K562 (cell line): ENCODE data around the gene CRYBB1. TPM values are rescaled to one million over a fixed set of nuclear protein-coding genes. Genes with fewer than 3 reads are reported as not detected.

Experiments used
- ATAC-seq: fragments of 200-7000 bp; cut with Tn5 transposase; 3 replicates; pipeline ENCODE4 v1.9.1; 2020; ENCODE audit warnings: moderate library complexity
- BruUV-seq: library from RNA; stranded (reverse); fragments of 400-500 nt; replicated peaks from 2 replicates; lab custom pipeline; 2021; lab: Mats Ljungman, UMichigan
- CTCF ChIA-PET: fragments of 300-600 bp; formaldehyde crosslinking; extraction: SDS; loops from one replicate; lab custom pipeline; 2021; ENCODE audit warnings: low intra/inter-chr PET ratio; lab: Yijun Ruan, JAX
- POLR2A ChIA-PET: fragments of 300-600, 350-650 bp; sonication (Branson Sonifier 250); formaldehyde crosslinking; extraction: SDS; loops from one replicate; lab custom pipeline; 2021; ENCODE audit warnings: antibody characterized with exemption, inconsistent platforms; lab: Yijun Ruan, JAX
- DNase-seq, 4 experiments: peaks; one replicate each; pipeline versions ENCODE4 v3.0.0 to v3.0.0-alpha.2; 2011 to 2018; ENCODE audit warnings: low spot score in 3 of 4, mixed read lengths in 3 of 4; ENCODE audit errors: extremely low read depth in 1 of 4
- FAIRE-seq: peaks from 2 replicates; lab custom pipeline; 2011; peaks lifted over from hg19 to GRCh38; lab: Jason Lieb, UNC
- H2AFZ ChIP-seq: 2 replicates; pipeline ENCODE4 v1.6.0; 2011; ENCODE audit warnings: low read depth, low read length, control low read depth, inconsistent platforms
- H3K27ac ChIP-seq: fragments of 200-600 bp; 3 replicates; pipeline ENCODE4 v1.8.0; 2011; ENCODE audit warnings: low read depth, mild to moderate bottlenecking, control low read depth, inconsistent platforms, low read length, moderate library complexity, mixed read lengths; ENCODE audit errors: extremely low read depth
- H3K27me3 ChIP-seq, 2 experiments: fragments of 300-600 bp in 1 of 2; 2 replicates in 1 of 2; 3 replicates in 1 of 2; pipeline versions ENCODE4 v1.6.0 to v1.8.0; 2011; ENCODE audit warnings: inconsistent platforms in 2 of 2, low read length in 2 of 2, mild to moderate bottlenecking in 1 of 2, mixed read lengths in 1 of 2, moderate library complexity in 1 of 2; ENCODE audit not compliant: control insufficient read depth in 2 of 2, insufficient read depth in 2 of 2
- H3K36me3 ChIP-seq: fragments of 300-600 bp; 3 replicates; pipeline ENCODE4 v1.8.0; 2011; ENCODE audit warnings: mild to moderate bottlenecking, low read length, inconsistent platforms; ENCODE audit not compliant: control insufficient read depth, insufficient read depth
- H3K4me1 ChIP-seq, 2 experiments: fragments of 200-600 bp in 1 of 2; replicated peaks in 1 of 2; 2 replicates in 1 of 2; 3 replicates in 1 of 2; pipeline versions ENCODE4 v1.5.1 to v1.8.0; 2011; ENCODE audit warnings: inconsistent platforms in 2 of 2, low read length in 2 of 2, mild to moderate bottlenecking in 1 of 2, mixed read lengths in 1 of 2, moderate library complexity in 1 of 2; ENCODE audit not compliant: control insufficient read depth in 2 of 2, insufficient read depth in 2 of 2
- H3K4me2 ChIP-seq: 2 replicates; pipeline ENCODE4 v1.6.1; 2011; ENCODE audit warnings: low read length, control low read depth, inconsistent platforms, mixed read lengths; ENCODE audit not compliant: insufficient read depth
- H3K4me3 ChIP-seq: fragments of 200-600 bp; sonication (generic), shearing (Covaris generic); 2 replicates; pipeline ENCODE4 v1.5.1; 2016; ENCODE audit warnings: control low read depth, inconsistent platforms
- H3K79me2 ChIP-seq: fragments of 200-600 bp; 3 replicates; pipeline ENCODE4 v1.8.0; 2011; ENCODE audit warnings: low read length, inconsistent platforms; ENCODE audit not compliant: control insufficient read depth, insufficient read depth
- H3K9ac ChIP-seq, 2 experiments: 2 replicates each; pipeline versions ENCODE4 v1.6.0 to v1.6.1; 2011; ENCODE audit warnings: low read depth in 2 of 2, low read length in 2 of 2, control low read depth in 1 of 2, inconsistent platforms in 1 of 2, mild to moderate bottlenecking in 1 of 2, mixed read lengths in 1 of 2; ENCODE audit not compliant: insufficient read depth in 1 of 2
- H3K9me1 ChIP-seq: one replicate; pipeline ENCODE4 v1.6.0; 2011; ENCODE audit warnings: inconsistent platforms, mild to moderate bottlenecking, low read length, moderate library complexity; ENCODE audit not compliant: control insufficient read depth, insufficient read depth
- H3K9me3 ChIP-seq: replicated peaks from 2 replicates; pipeline ENCODE4 v1.5.1; 2011; ENCODE audit warnings: low read depth, low read length, inconsistent platforms; ENCODE audit not compliant: control insufficient read depth, insufficient read depth
- H4K20me1 ChIP-seq: replicated peaks from 2 replicates; pipeline ENCODE4 v1.6.1; 2011; ENCODE audit warnings: low read length, inconsistent platforms, mixed read lengths; ENCODE audit not compliant: control insufficient read depth, insufficient read depth
- HDAC8 ChIP-seq: fragments of 450-650 bp; IDR thresholded peaks from 2 replicates; pipeline ENCODE4 v1.6.1; 2016; ENCODE audit warnings: mild to moderate bottlenecking, missing genetic modification characterization, moderate library complexity, missing compliant biosample characterization
- RBM25 ChIP-seq: fragments of 200-400 bp; formaldehyde crosslinking; IDR thresholded peaks from 2 replicates; pipeline ENCODE4 v1.6.1; 2018; ENCODE audit warnings: low read length, low read depth, moderate library complexity; ENCODE audit not compliant: severe bottlenecking
- WGBS: fragments of 100-300 bp; shearing (Covaris generic); methylation state at CpG from one replicate; pipeline ENCODE4 v1.1.6; 2016; ENCODE audit warnings: low coverage, mixed read lengths; ENCODE audit not compliant: insufficient coverage; ENCODE audit errors: missing lambda C conversion rate; 5-methylcytosine and 5-hydroxymethylcytosine counted together
- in situ Hi-C: fragments of 300-500 bp; cut with MboI; formaldehyde crosslinking; loops from 4 replicates; pipeline ENCODE4 v1.15.0; 2018; ENCODE audit warnings: inconsistent platforms, mixed read lengths
- intact Hi-C: fragments of 100-400 bp; cut with micrococcal nuclease; formaldehyde crosslinking; loops from 2 replicates; pipeline ENCODE4 v1.14.2; 2022
- polyA plus RNA-seq, 8 experiments: library from polyadenylated mRNA; depleted of rRNA in 4 of 8; stranded (reverse) in 5 of 8; unstranded in 3 of 8; fragments of >200 nt; fragmentation: Nextera tagmentation in 2 of 8; fragmentation: Illumina TruSeq in 1 of 8; extraction: Ambion mirVana in 2 of 8; extraction: Trizol in 1 of 8; gene quantifications; 2 replicates each; pipeline versions ENCODE4 v1.2.1 to v1.2.3, GENCODE V29; 2011 to 2014; ENCODE audit warnings: inconsistent platforms in 1 of 8, missing spikeins in 1 of 8
- total RNA-seq, 7 experiments: library from RNA; depleted of rRNA in 6 of 7; stranded (reverse); fragments of >200 nt in 6 of 7; fragmentation: Illumina TruSeq in 2 of 7; extraction: Trizol in 2 of 7; gene quantifications; 2 replicates each; pipeline versions ENCODE4 v1.2.1 to v1.2.3, GENCODE V29; 2011 to 2021; ENCODE audit warnings: low replicate concordance in 1 of 7
- TF ChIP-seq, protein P1 (sequence below): fragments of 200-800 bp; sonication (Bioruptor generic); IDR thresholded peaks from 2 replicates; pipeline ENCODE4 v1.6.1; 2016; ENCODE audit warnings: missing genetic modification characterization, missing compliant biosample characterization
- TF ChIP-seq, protein P2 (sequence below): fragments of 250-450 bp; sonication (Bioruptor Pico); IDR thresholded peaks from 2 replicates; pipeline ENCODE4 v1.5.0; 2020; ENCODE audit warnings: mild to moderate bottlenecking

The CRYBB1 gene
- total and polyA plus RNA-seq, 9 of the 15 experiments (the other 6 are each of a cell fraction or from before 2014, with no cell fraction given): 0.16 to 0.45 (median 0.33) TPM; not detected in 2

DNA sequence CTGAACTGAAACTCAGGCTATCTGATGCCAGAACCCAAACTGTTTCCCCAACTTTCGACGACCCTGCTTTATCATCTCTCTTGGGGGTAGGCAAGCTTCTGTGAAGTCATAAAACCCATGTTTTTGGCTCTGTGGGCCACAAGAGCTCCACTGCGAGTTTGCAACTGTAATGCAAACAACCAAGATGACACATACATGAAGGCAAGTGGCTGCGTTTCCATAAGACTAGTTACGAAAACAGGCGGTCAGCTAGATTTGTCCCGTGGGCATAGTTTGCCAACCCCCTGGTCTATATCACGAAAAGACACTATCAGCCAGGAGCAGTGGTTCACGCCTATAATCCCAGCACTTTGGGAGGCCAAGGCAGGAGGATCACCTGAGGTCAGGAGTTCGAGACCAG lies 65.4 kb downstream of the CRYBB1 start (continued):
- TF ChIP-seq, protein P1, sequence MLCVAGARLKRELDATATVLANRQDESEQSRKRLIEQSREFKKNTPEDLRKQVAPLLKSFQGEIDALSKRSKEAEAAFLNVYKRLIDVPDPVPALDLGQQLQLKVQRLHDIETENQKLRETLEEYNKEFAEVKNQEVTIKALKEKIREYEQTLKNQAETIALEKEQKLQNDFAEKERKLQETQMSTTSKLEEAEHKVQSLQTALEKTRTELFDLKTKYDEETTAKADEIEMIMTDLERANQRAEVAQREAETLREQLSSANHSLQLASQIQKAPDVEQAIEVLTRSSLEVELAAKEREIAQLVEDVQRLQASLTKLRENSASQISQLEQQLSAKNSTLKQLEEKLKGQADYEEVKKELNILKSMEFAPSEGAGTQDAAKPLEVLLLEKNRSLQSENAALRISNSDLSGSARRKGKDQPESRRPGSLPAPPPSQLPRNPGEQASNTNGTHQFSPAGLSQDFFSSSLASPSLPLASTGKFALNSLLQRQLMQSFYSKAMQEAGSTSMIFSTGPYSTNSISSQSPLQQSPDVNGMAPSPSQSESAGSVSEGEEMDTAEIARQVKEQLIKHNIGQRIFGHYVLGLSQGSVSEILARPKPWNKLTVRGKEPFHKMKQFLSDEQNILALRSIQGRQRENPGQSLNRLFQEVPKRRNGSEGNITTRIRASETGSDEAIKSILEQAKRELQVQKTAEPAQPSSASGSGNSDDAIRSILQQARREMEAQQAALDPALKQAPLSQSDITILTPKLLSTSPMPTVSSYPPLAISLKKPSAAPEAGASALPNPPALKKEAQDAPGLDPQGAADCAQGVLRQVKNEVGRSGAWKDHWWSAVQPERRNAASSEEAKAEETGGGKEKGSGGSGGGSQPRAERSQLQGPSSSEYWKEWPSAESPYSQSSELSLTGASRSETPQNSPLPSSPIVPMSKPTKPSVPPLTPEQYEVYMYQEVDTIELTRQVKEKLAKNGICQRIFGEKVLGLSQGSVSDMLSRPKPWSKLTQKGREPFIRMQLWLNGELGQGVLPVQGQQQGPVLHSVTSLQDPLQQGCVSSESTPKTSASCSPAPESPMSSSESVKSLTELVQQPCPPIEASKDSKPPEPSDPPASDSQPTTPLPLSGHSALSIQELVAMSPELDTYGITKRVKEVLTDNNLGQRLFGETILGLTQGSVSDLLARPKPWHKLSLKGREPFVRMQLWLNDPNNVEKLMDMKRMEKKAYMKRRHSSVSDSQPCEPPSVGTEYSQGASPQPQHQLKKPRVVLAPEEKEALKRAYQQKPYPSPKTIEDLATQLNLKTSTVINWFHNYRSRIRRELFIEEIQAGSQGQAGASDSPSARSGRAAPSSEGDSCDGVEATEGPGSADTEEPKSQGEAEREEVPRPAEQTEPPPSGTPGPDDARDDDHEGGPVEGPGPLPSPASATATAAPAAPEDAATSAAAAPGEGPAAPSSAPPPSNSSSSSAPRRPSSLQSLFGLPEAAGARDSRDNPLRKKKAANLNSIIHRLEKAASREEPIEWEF (CRISPR knock-in tag): no peak
- TF ChIP-seq, all 486 proteins: peak for 0

GRCh38 chr22:26551568-26551967 lies 66.3 kb downstream of the CRYBB1 start:
- Histone ChIP-seq H3K4me2 (no peak overlapping the region), H3K79me2 (peaks cover 91% of the 10 kb centered on the region), H3K9ac (no peak overlapping the region; a peak in 1 of 4 replicates), H2AFZ (no peak overlapping the region), H3K27ac (no peak overlapping the region), H3K9me3 (no peaks in the 10 kb centered on the region), H4K20me1 (peaks cover 25% of the 10 kb centered on the region), H3K27me3 (no peaks in the 10 kb centered on the region), H3K9me1 (peaks cover 9% of the 10 kb centered on the region), H3K4me1 (peaks cover 0 to 8% of the 10 kb centered on the region in 2 experiments; a peak in 2 of 5 replicates), H3K4me3 (no peak overlapping the region), H3K36me3 (peaks cover 66% of the 10 kb centered on the region)
- TF ChIP-seq, protein P2, sequence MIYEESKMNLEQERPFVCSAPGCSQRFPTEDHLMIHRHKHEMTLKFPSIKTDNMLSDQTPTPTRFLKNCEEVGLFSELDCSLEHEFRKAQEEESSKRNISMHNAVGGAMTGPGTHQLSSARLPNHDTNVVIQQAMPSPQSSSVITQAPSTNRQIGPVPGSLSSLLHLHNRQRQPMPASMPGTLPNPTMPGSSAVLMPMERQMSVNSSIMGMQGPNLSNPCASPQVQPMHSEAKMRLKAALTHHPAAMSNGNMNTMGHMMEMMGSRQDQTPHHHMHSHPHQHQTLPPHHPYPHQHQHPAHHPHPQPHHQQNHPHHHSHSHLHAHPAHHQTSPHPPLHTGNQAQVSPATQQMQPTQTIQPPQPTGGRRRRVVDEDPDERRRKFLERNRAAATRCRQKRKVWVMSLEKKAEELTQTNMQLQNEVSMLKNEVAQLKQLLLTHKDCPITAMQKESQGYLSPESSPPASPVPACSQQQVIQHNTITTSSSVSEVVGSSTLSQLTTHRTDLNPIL (CRISPR knock-in tag): no peak
- TF ChIP-seq HDAC8 (tag) (no peak), RBM25 (peak; percentile 55)
- no peak for DNase-seq
- intact Hi-C loops: no loop called here
- WGBS: 100% methylated on average over 2 of the region's 2 CpGs
- ChIA-PET CTCF (no interaction called here), POLR2A (no interaction called here)
- ATAC-seq: no peak
- BruUV-seq: no TSS peak
- no peak for FAIRE-seq
- in situ Hi-C loops: no loop called here
